Testis (tissue), 3 donors: ENCODE measurements around the gene TMEM107. TPM values are rescaled to one million over a fixed set of nuclear protein-coding genes. Genes with fewer than 3 reads are reported as not detected.

ENCODE experiments used
- DNase-seq: peaks from one replicate; pipeline ENCODE4 v3.0.0-alpha.2; 2019
- H3K27ac ChIP-seq, 2 donors: fragments of 200-600 bp; sonication (generic); one replicate each; pipeline ENCODE4 v1.5.1; 2019
- H3K27me3 ChIP-seq: fragments of 200-600 bp; sonication (generic); one replicate; pipeline ENCODE4 v1.5.1; 2019
- H3K36me3 ChIP-seq: fragments of 200-600 bp; sonication (generic); one replicate; pipeline ENCODE4 v1.5.1; 2017; ENCODE audit warnings: low read depth; ENCODE audit errors: missing control alignments
- H3K4me1 ChIP-seq: fragments of 200-600 bp; sonication (generic); one replicate; pipeline ENCODE4 v1.5.1; 2019
- H3K4me3 ChIP-seq, 2 donors: fragments of 200-600 bp; sonication (generic); one replicate each; pipeline ENCODE4 v1.5.1; 2017 to 2019
- H3K9me3 ChIP-seq: fragments of 200-600 bp; sonication (generic); one replicate; pipeline ENCODE4 v1.5.1; 2017
- POLR2A ChIP-seq: fragments of 450-650 bp; IDR thresholded peaks from one replicate; pipeline ENCODE4 v1.6.1; 2017; ENCODE audit warnings: antibody characterized with exemption, mild to moderate bottlenecking, moderate library complexity
- WGBS, 2 donors: methylation state at CpG; one replicate each; pipeline ENCODE4 v1.1.5; 2018; 5-methylcytosine and 5-hydroxymethylcytosine counted together
- intact Hi-C: fragments of 100-400 bp; cut with DNase I; formaldehyde crosslinking; loops from one replicate; pipeline ENCODE4 v1.15.1; 2023; ENCODE audit warnings: low total_unique reads
- polyA plus RNA-seq: library from polyadenylated mRNA; stranded (reverse); fragments of 350-450 nt; fragmentation: Illumina TruSeq; extraction: RNeasy Lipid Tissue Mini Kit (QIAGEN cat#74804); gene quantifications from one replicate; pipeline ENCODE4 v1.2.3, GENCODE V29; 2014; ENCODE audit warnings: low read depth, low replicate concordance; ENCODE audit not compliant: insufficient read depth
- total RNA-seq, 2 donors: library from RNA; depleted of rRNA; stranded (reverse); fragments of >200 nt; gene quantifications; one replicate each; pipeline ENCODE4 v1.2.3, GENCODE V29; 2016
- TF ChIP-seq, protein P1 (sequence below), 3 experiments: fragments of 450-650 bp in 2 of 3; fragments of 200-600 bp in 1 of 3; sonication (generic) in 1 of 3; IDR thresholded peaks; one replicate each; pipeline ENCODE4 v1.5.1; 2016 to 2019; ENCODE audit warnings: antibody characterized with exemption in 3 of 3, mild to moderate bottlenecking in 2 of 3, moderate library complexity in 1 of 3

TMEM107 gene
- total and polyA plus RNA-seq, 3 donors from 2014 or later, result 17.2 to 31.8 (median 23.2) TPM

DNA sequence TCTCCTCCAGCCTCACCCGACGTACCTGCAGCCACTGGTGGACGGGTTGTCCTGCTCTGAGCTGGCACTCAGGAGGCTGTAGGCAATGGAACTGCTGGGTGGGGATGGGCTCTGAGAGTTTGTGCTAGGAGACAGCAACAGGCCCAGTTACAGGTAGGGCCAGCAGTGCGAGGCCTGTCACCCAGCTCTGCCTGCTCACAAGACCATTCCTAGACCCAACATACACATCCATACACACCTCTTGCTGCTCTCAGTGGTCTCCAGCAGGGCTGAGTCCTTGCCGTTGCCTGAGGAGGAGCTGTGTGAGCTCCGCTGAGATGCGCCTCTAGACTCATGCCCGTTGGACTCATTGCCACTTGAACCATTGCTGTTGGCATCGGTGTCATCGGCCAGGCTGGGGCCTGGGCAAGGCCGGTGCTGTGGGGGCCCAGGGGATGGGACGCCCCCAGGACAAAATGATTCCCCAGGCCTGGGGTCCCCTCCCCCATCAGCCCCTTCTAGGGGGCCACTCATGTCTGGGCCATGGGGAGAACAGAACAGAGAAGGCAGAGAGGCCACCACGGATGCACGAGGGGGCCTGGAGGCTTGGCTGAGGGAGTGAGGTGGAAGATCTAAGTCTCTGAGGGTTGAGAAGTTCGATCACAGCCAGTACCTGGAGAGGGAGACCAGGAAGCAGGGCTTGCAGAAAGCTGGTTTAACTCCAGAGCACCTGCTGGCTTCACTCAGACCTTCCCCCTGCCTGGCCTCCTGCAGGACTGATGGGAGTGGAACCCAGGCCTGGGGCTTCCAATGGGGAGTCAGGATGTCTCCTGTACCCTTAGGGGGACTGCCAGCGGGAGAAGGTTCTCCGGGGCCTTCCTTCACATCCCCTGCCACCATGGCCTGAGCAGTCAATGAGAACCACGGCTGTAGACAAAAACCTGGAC, 25.7 kb downstream of the TMEM107 start:
- Histone ChIP-seq H3K4me1 (peaks cover 37% of the 10 kb centered on the region), H3K36me3 (no peaks in the 10 kb centered on the region), H3K9me3 (no peaks in the 10 kb centered on the region), H3K27me3 (no peaks in the 10 kb centered on the region), H3K27ac (peak overlapping the region; percentile 99 to 100), H3K4me3 (peak overlapping the region; percentile 73 to 99)
- TF ChIP-seq, protein P1, sequence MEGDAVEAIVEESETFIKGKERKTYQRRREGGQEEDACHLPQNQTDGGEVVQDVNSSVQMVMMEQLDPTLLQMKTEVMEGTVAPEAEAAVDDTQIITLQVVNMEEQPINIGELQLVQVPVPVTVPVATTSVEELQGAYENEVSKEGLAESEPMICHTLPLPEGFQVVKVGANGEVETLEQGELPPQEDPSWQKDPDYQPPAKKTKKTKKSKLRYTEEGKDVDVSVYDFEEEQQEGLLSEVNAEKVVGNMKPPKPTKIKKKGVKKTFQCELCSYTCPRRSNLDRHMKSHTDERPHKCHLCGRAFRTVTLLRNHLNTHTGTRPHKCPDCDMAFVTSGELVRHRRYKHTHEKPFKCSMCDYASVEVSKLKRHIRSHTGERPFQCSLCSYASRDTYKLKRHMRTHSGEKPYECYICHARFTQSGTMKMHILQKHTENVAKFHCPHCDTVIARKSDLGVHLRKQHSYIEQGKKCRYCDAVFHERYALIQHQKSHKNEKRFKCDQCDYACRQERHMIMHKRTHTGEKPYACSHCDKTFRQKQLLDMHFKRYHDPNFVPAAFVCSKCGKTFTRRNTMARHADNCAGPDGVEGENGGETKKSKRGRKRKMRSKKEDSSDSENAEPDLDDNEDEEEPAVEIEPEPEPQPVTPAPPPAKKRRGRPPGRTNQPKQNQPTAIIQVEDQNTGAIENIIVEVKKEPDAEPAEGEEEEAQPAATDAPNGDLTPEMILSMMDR (IDR thresholded peaks at IDR 0.05), result no peak
- TF ChIP-seq POLR2A, result no peak
- WGBS, 2 donors, result 43 to 68% methylated on average over 12 to 18 of the region's 18 CpGs
- intact Hi-C loops, result loop anchor here (5.0 kb wide), 1 partner anchor 308 kb away; no protein-coding TSS in a partner anchor
- DNase-seq, result no peak

DNA sequence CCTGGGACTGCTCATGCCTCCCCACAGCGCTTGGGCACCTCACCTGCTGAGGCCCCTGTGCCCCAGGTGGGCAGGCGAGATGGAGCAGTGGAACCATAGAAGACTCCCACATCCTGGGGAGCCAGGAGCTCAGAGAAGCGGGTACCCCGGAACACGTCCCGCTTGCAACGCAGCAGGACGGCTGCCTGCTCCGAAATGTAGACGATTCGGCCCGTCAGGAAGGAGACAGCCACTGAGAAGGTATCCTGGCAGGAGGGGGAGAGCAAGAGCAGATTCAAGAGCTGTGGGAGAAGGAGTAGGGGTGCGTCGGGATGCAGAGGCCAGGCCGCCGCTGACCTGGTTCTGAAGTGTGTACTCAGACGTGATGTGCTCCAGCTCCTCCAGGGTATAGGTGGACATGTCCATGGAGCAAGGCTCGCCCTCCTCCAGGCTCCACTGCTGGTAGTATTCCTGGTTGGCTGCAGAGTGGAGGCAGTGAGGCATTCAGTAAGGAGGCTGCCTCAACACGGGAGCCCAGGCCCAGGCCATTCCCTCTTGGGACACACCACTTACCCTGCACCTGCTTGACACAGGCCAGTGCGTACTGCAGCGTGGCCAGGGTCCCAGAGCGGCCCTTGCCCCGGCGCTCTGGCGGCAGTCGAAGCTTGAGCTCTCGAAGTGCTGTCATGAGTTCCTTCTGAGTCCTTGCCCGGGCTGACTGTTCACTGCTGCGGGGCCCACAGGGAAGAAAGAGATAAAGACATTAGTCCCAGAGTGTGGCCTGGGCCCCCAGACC, 26.6 kb downstream of the TMEM107 start:
- Histone ChIP-seq H3K4me1 (peaks cover 32% of the 10 kb centered on the region), H3K27me3 (no peaks in the 10 kb centered on the region), H3K9me3 (no peaks in the 10 kb centered on the region), H3K4me3 (no peak overlapping the region), H3K36me3 (no peaks in the 10 kb centered on the region), H3K27ac (peak overlapping the region; percentile 99 to 100)
- no peak for DNase-seq
- TF ChIP-seq, protein P1 (IDR thresholded peaks at IDR 0.05), result no peak
- no peak for TF ChIP-seq POLR2A
- intact Hi-C loops, result loop anchor here (5.0 kb wide), 1 partner anchor 307 kb away; no protein-coding TSS in a partner anchor
- WGBS, 2 donors, result 93 to 95% methylated on average over 23 to 29 of the region's 29 CpGs

GRCh38 chr17:8148560-8148959, 27.6 kb downstream of the TMEM107 start:
- H3K36me3 ChIP-seq, result no peaks in the 10 kb centered on the region
- intact Hi-C loops, result no loop called here
- 93 to 94% methylated on average over 9 to 13 of the region's 13 CpGs for WGBS, 2 donors
- H3K4me3 ChIP-seq, result no peak overlapping the region
- no peaks in the 10 kb centered on the region for H3K9me3 ChIP-seq
- peak overlapping the region in 1 of 2 donors; percentile 62 for H3K27ac ChIP-seq
- no peak for TF ChIP-seq POLR2A
- TF ChIP-seq, protein P1 (IDR thresholded peaks at IDR 0.05), result no peak
- no peaks in the 10 kb centered on the region for H3K27me3 ChIP-seq
- DNase-seq, result no peak
- peaks cover 24% of the 10 kb centered on the region for H3K4me1 ChIP-seq

DNA sequence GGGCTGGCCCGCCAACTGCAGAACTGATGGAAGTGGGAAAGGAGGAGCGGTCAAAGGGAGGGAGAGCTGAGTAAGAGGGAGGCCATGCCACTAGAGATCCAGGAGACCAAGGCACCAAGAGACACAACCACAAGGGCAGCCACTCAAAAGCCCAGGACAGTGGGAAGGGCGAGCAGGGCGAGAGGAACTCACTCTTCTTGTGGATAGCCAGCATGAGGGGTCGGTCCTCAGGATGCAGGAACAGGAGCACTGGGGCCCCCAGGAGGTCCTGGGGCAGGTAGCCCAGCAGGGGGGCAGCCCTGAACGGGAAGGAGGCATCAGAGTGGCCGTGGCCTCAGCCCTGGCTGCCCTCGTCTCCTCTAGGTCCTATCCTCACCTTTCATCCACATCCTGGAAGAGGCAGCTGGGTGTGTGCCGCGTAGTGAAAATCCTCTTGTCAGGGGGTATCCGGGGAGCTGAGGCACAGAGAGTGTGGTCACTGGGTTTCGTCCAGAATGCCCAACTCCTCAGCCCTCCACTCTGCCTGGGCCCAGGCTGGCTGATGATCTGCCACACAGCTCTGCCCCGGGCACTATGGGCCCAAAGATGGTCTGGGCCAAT, 28.3 kb downstream of the TMEM107 start:
- intact Hi-C loops, result no loop called here
- Histone ChIP-seq H3K4me1 (peaks cover 17% of the 10 kb centered on the region), H3K27me3 (no peaks in the 10 kb centered on the region), H3K4me3 (no peak overlapping the region), H3K36me3 (no peaks in the 10 kb centered on the region), H3K9me3 (no peaks in the 10 kb centered on the region), H3K27ac (peak overlapping the region; percentile 44 to 62)
- no peak for TF ChIP-seq POLR2A
- TF ChIP-seq, protein P1 (IDR thresholded peaks at IDR 0.05), result no peak
- WGBS, 2 donors, result 82 to 91% methylated on average over 7 to 13 of the region's 13 CpGs
- no peak for DNase-seq
